HG02610 (cell line): ENCODE results near the gene LPP.

Experiments used
- ATAC-seq: cut with Tn5 transposase; IDR thresholded peaks from one replicate; pipeline ENCODE4 v1.9.1; 2021; ENCODE audit warnings: mild to moderate bottlenecking, moderate library complexity; ENCODE audit not compliant: unreplicated experiment

Gene LPP

DNA sequence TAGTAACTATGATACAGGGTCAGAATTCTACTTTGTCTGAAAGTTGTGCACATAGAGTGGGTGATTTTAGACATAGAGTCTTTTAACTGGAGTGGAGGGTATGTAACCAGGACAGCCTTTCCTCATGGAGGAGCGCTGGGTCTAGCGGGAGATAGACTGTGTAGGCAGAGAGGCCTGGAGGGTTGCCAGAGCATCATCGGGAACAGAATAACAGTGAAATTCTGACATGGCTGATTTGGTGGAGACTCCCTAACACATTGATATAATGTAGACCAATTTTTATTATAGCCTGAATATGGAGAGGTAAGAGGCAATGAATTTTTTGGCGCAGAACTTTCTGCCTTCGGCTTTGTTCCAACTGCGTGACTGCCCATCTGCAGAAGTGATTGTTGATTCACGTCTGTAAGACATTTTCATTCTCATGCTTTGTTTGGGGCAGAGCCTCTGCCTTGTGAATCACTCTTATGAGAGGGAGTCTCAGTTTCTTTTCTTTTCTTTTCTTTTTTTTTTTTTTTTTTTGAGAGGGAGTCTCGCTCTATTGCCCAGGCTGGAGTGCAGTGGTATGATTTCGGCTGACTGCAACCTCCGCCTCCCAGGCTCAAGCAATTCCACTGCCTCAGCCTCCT, 16.0 kb downstream of the LPP start:
- ATAC-seq: no peak

DNA sequence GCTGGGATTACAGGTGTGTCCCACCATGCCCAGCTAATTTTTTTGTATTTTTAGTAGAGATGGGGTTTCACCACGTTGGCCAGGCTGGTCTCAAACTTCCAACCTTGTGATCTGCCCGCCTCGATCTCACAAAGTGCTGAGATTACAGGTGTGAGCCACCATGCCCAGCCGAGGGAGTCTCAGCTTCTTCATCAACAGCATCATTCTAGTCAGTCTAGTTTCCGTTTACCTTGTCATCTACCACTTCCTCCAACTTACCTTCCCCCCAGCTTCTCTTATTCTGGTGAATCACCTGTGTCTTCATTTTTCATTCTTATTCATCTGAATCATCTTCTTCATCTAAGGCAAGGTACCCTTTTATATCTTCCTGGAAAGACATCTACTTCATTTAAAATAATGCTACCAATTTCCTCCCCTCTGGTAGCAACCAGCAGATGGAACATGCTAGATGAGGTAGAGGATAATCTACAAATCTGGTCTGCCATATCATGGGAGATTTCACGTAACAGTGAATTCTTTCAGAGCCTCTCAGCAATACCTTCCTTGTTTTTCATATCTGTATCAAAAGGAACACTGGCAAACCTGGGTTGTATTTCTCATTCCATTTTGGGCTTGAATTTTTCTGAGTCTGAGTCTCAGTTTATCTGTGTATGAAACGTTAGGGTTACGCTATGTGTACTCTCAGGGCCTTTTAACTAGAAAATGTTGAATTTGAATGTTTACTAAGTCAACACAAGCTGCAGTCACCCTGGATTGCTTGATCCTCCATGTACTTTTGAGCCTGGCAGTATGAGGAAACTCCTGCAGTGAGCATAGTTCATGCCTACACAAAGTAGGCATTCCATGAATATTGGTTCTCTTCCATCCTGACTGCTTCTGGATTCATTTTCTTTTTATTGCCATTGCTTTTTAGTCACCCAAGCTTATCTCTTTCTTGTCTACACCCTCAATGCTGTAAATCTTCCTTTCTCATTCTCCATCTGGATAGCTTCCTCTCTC, 16.8 kb downstream of the LPP start:
- no peak for ATAC-seq

DNA sequence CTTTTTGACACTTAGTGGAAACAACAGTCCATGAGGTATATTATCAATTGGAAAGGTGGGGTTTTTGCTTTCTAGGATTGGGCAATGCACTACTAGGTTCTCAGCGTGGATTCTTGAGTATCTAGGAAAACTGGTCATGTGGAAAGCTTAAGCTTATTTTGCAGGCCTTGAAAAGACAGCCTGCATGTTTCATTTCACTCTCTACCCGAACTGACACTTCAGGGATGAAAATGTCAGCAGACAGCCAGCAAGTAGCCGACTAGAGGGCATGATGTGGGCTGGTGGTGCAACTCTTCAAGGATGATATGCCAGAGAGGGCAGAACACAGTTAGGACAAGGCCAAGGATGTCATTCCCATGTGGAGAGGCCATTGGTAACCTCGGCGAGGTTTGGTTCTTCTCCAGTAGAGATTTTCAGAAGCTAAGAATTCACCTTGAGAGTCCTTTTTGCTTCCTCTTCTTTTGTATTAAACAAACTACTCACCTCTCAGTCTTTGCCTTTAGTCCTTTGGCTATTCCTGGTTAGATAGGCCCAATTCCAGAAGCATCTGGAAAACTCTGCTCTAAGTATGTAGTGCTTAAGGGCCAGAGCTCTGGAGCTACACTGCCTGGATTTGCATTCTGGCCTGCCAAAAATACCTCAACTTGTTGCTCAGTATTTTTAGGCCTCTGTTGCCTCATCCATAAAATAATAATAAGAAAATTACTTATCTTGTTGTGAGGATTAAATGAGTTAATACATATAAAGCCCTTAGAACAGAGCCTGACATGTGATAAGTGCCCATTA, 17.9 kb downstream of the LPP start:
- ATAC-seq: no peak

DNA sequence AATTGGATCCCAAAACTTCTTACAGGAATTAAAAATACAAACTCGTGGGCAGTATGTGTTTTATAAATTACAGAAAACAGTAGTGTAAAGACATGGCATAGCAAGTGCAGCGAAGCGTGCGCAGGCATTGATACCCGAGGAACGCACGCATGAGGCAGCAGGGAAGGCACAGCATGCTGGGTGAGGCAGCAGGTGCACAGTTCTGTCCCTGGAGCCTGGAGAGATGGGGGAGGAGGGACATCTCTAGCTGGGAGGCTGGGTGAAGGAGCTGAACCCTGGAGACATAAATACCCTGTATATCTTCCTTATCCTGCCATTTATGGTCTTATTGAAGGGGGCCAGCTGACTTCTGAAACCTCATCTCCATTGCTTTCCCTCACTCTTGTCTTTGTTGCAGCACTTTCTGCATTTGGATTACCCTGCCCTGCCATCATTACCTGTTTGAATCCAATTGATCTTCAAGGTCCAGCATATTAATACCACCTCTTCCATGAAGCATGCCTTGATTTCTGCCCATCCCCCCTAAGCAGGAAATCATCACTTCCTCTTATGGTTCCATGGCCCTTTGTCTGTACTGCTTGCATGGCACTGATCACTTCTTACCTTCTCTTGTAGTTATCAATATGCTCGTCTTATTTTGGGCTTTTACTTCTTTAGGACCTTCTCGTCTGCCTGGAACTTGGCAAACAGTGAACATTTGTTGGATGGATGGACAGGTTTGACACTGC, 20.5 kb downstream of the LPP start:
- no peak for ATAC-seq

GRCh38 chr3:188176476-188176875, 22.5 kb downstream of the LPP start:
- ATAC-seq: no peak

- no peak for ATAC-seq
Measured at GRCh38 chr3:188176884-188177283, 22.9 kb downstream of the LPP start.

DNA sequence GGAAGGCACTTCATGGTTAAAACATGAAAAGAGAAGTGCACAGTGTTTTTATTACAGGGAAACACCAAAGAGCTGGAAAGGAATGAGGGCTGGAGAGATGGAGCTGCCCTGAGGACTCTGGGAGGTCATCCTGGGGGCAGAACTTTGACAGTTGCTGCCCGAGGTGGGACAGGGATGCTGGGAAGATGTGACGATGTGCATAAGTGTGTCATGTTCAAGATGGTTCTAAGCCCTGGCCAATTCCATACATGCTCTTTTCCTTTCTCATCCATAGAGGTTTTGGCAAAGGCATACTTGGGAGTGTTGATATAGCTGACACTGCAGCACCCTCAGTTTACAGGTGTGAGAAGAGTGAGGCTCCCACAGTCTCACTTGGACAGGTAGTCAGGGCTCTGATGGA, 23.8 kb downstream of the LPP start:
- no peak for ATAC-seq

DNA sequence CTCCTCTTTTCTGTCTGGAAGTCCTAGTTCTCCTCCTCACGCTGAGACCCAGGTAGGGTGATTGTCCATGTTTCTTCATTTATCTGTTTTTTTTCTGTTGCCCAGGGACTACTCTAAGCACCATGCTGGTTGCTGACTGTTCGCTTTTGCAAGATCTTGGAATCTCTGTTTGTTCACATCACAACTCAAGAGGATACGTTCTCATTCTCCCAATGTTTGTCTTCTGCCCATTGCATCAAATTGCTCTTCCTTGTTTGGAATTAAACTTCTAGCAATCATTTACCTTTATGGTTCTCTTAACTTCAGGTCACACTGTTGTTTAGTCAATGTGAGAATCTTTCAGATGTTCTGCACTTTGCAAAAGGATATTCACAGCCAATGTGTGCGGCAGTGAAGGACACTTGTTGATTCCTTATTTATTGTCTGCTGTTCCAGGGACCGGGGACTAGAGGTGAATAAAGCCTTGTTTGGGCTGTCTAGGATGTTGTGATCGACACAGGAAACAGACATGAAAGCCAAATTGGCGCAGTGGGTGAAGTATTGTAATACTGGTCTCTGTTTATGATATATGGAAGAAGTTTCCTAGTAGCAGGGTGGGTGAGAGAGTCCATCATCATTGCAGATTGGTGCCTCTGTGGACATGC, 24.5 kb downstream of the LPP start:
- no peak for ATAC-seq

GRCh38 chr3:188179006-188179966, 25.3 kb downstream of the LPP start:
- ATAC-seq: no peak

DNA sequence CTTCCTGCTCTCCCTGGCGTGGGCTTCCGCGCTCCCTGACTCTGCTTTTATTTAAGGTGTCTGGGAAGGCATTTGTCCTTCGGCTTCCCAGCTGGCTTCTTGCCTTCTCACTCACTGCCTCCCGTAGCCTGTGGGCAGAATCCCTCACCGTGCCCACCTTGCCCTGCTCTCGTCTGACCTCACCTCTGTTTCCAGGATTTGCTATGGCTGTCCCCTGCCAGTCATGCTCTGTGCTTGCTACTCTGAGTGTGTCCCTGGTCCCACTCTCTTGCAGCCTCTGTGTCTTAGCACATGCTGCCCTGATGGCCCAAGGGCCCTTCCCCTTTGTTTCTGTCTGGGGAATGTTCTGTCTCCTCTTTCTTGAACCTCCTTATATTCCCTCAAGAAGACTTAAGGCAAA, 26.2 kb downstream of the LPP start:
- ATAC-seq: no peak

DNA sequence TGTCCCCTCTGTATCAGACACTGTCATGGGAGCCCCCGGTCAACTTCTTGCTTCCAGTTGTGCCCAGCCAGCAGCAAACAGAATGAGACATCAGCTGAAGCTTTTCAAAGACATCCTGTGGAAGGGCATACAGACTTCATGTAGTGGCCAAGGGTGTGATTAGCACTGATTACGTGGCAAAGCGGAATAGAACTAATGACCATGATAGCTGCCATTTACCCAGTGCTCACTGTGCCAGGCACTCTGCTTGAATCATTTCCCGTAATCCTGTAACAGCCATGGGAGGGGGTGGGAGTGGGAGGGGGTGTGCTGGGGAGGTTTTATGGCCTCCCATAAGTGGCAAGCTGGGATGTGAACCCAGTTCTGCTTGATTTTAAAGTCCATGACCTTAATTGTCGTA, 29.5 kb downstream of the LPP start:
- no peak for ATAC-seq

- ATAC-seq: no peak
Measured at GRCh38 chr3:188184160-188184559, 30.2 kb downstream of the LPP start.

GRCh38 chr3:188184649-188185048, 30.7 kb downstream of the LPP start:
- no peak for ATAC-seq

GRCh38 chr3:188185717-188186251, 31.8 kb downstream of the LPP start:
- ATAC-seq: no peak

DNA sequence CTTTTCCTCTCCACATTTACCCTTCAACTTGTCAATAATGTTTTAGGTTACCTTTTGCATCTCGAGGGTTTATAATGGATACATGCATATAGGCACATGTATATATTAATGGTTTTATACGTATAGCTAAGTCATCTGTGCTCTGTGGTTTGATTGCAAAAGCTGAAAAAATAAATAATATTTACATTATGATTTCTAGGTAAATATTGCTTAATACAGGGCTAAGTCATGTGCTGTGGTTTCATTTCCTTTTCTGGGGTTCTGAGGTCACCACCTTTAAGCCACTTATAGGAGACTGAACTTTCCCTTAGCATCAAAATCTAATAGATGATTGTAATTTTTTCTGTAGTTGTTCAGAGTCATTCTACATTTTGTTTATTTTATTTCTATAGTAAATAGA, 33.1 kb downstream of the LPP start:
- ATAC-seq: no peak

DNA sequence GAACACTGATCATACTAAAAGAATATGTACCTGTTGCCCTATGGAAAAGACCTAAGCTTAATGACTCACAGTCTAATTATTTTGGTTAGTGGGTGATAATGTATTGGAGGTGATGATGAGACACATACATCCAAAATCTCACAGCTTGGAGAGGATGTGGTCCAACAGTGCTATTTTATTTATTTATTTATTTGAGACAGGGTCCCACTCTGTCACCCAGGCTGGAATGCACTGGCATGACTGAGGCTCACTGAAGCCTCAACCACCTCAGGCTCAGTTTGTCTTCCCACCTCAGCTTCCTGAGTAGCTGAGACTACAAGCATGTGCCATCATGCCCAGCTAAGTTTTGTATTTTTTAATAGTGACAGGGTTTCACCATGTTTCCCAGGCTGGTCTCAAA, 35.0 kb downstream of the LPP start:
- ATAC-seq: no peak

DNA sequence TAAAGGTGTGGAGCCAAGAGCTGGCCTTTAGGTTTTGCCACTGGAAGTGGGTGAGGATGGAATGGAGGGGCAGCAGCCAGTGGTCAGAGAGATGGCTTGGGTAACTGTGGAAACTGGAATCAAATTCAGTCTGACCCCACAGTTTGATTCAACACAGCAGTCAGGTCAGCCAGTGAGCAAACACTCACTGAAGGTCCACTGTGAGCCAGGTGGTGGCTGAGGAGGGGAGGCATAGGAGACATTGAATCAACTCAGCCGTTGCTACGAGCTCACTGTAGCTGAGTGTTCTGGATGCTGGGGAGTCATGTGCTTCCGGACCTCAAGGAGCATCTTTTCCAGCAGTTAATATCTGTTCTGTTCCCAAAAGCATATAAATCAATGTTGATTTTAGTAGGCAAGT, 37.5 kb downstream of the LPP start:
- no peak for ATAC-seq

DNA sequence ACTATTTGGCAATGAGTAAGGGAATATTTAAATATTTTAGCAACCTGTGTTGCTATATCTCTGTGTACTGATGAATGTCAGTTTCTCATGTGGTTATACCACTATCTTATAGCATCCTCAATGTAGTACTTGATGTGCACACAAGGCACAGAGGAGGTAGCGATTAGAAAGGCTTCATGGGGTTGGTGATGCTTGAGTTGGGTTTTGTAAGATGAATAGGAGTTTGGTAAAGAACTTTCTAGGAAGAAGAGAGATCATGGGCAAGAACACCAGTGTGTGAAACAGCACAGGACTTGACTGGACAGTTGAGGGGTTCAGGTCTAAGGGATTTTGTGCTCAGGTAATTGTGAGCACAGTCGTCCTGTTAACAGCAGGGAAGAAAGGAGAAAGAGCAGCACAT, 38.1 kb downstream of the LPP start:
- ATAC-seq: no peak

- no peak for ATAC-seq
Measured at GRCh38 chr3:188194332-188194731, 40.4 kb downstream of the LPP start.
